Measurements from ENCODE around the gene AP4B1.

Gene AP4B1

DNA sequence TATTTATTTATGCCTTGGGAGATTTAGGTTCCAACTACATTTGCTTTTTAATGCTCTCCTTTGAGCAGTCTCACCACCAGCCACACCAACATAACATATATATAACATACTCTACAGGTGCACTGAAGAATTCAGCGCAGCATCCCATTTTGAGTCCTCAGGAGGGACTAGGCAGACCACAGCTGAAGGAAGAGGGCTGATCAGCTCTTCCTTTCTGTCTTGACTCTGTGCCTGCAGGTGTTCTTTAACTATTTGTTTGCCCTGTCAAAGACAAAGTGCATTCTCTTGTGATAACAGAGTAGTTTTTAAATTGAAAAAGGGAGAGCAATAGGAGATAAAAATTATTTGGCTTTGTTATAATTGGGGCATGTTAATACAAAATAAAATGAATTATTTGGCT, 41.5 kb upstream of the AP4B1 start:
- DNase-seq (ENCODE audit: extremely low read depth, low read depth) = no peak
- no peak overlapping the region for H3K4me3 ChIP-seq (replicated peaks; ENCODE audit: low read depth, low read length)
- TF ChIP-seq, protein P1, sequence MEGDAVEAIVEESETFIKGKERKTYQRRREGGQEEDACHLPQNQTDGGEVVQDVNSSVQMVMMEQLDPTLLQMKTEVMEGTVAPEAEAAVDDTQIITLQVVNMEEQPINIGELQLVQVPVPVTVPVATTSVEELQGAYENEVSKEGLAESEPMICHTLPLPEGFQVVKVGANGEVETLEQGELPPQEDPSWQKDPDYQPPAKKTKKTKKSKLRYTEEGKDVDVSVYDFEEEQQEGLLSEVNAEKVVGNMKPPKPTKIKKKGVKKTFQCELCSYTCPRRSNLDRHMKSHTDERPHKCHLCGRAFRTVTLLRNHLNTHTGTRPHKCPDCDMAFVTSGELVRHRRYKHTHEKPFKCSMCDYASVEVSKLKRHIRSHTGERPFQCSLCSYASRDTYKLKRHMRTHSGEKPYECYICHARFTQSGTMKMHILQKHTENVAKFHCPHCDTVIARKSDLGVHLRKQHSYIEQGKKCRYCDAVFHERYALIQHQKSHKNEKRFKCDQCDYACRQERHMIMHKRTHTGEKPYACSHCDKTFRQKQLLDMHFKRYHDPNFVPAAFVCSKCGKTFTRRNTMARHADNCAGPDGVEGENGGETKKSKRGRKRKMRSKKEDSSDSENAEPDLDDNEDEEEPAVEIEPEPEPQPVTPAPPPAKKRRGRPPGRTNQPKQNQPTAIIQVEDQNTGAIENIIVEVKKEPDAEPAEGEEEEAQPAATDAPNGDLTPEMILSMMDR (IDR thresholded peaks at IDR 0.05; ENCODE audit: low read depth, low read length, missing control alignments) = no peak

DNA sequence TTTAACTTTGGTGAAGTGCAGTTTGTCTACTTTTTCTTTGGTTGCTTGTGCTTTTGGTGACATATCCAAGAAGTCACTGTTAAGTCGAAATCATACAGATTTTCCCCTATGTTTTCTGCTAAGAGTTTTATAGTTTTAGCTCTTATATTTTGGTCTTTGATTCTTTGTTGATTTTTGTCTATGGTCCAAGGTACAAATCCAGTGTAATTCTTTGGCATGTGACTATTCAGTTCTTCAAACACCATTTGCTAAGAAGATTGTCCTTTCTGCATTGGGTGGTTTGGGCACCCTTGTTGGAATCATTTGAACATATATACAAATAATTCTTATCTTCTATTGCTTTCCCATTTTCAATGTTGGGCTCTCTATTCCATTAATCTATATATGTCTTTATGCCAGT, 40.7 kb upstream of the AP4B1 start:
- DNase-seq (ENCODE audit: extremely low read depth, low read depth) = no peak
- TF ChIP-seq, protein P1 (IDR thresholded peaks at IDR 0.05; ENCODE audit: low read depth, low read length, missing control alignments) = no peak
- H3K4me3 ChIP-seq (replicated peaks; ENCODE audit: low read depth, low read length) = no peak overlapping the region

DNA sequence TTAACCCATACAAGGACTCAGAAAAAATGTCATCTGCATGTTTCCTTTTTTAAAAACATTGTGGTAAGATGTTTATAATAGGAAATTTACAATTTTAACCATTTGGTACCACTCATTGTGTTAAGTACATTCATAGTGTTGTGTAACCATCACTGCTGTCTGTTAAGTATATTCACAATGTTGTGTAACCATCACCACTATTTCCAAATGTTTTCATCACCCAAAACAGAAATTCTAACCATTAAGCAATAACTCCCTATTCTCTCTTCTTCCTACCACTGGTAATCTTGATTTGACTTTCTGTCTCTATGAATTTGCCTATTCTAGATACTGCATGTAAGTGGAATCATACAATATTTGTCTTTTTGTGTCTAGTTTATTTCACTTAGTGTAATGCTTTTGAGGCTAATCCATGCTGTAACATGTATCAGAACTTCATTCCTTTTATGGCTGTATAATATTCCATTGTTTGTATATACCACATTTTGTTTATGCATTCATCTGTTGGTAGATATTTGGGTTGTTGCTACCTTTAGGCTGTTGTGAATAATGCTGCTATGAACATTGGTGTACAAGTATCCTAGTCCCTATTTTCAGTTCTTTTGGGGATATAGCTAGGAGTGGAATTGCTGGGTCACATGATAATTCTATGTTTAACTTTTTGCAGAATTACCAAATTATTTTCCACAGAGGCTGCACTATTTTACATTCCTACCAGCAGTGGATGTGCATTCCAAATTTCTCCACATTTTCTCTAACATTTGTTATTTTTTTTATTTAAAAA, 38.6 kb upstream of the AP4B1 start:
- TF ChIP-seq, protein P1 (IDR thresholded peaks at IDR 0.05; ENCODE audit: low read depth, low read length, missing control alignments) = no peak
- no peak for DNase-seq (ENCODE audit: extremely low read depth, low read depth)
- no peak overlapping the region for H3K4me3 ChIP-seq (replicated peaks; ENCODE audit: low read depth, low read length)

DNA sequence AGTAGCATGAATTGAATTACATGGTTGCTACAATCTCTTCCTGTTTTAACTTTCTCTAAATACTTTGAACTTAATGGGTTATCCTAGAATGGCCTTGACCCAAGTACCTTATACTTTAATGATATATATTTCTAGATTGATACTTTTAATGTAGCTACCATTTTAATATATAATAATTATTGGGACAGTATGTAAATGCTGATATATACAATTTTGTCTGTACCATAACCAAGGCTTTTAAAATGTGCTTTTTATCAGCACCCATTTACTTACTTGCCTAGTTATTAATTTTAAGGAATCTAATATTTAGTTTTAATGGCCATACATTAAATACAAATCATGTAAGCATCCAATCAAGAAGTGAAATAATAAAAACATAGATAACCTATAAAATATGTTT, 37.9 kb upstream of the AP4B1 start:
- DNase-seq (ENCODE audit: extremely low read depth, low read depth) = no peak
- TF ChIP-seq, protein P1 (IDR thresholded peaks at IDR 0.05; ENCODE audit: low read depth, low read length, missing control alignments) = no peak
- H3K4me3 ChIP-seq (replicated peaks; ENCODE audit: low read depth, low read length) = no peak overlapping the region

DNA sequence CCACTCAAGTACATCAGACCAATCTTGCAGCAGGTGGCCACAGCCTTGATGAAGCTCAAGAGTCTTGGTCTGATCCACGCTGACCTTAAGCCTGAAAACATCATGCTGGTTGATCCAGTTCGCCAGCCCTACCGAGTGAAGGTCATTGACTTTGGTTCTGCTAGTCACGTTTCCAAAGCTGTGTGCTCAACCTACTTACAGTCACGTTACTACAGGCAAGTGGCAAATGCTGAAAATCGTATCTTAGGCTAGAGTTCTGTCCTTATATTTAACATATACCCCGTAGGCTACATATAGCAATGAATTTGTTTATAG, 36.6 kb upstream of the AP4B1 start:
- no peak overlapping the region for H3K4me3 ChIP-seq (replicated peaks; ENCODE audit: low read depth, low read length)
- DNase-seq (ENCODE audit: extremely low read depth, low read depth) = no peak
- TF ChIP-seq, protein P1 (IDR thresholded peaks at IDR 0.05; ENCODE audit: low read depth, low read length, missing control alignments) = no peak

DNA sequence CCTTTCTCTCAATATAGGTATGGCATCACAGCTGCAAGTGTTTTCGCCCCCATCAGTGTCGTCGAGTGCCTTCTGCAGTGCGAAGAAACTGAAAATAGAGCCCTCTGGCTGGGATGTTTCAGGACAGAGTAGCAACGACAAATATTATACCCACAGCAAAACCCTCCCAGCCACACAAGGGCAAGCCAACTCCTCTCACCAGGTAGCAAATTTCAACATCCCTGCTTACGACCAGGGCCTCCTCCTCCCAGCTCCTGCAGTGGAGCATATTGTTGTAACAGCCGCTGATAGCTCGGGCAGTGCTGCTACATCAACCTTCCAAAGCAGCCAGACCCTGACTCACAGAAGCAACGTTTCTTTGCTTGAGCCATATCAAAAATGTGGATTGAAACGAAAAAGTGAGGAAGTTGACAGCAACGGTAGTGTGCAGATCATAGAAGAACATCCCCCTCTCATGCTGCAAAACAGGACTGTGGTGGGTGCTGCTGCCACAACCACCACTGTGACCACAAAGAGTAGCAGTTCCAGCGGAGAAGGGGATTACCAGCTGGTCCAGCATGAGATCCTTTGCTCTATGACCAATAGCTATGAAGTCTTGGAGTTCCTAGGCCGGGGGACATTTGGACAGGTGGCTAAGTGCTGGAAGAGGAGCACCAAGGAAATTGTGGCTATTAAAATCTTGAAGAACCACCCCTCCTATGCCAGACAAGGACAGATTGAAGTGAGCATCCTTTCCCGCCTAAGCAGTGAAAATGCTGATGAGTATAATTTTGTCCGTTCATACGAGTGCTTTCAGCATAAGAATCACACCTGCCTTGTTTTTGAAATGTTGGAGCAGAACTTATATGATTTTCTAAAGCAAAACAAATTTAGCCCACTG, 36.0 kb upstream of the AP4B1 start:
- no peak overlapping the region for H3K4me3 ChIP-seq (replicated peaks; ENCODE audit: low read depth, low read length)
- TF ChIP-seq, protein P1 (IDR thresholded peaks at IDR 0.05; ENCODE audit: low read depth, low read length, missing control alignments) = no peak
- no peak for DNase-seq (ENCODE audit: extremely low read depth, low read depth)

All from HFF-Myc (cell line).